Epithelial cell of esophagus (primary cell): ENCODE data around the gene KRTAP4-3.
A peak's percentile ranks its signal among the peaks of the same experiment; 100 is the strongest.
"Not testable (repeated sequence)": the region's sequence is repeated elsewhere in the genome, so short reads cannot be mapped to it uniquely, and the experiment has no call there.

ENCODE experiments used
- DNase-seq: peaks from one replicate; pipeline ENCODE4 v3.0.0; 2010; ENCODE audit warnings: low read depth
- H3K4me3 ChIP-seq: 2 replicates; pipeline ENCODE4 v1.5.1; 2011; ENCODE audit warnings: mild to moderate bottlenecking, low read length, control low read depth
- TF ChIP-seq, protein P1 (sequence below): IDR thresholded peaks from 2 replicates; pipeline ENCODE4 v1.5.1; 2011; ENCODE audit warnings: low read depth, mild to moderate bottlenecking, low read length, control low read depth, inconsistent platforms; ENCODE audit not compliant: insufficient read depth; ENCODE audit errors: missing control alignments

The KRTAP4-3 gene

DNA sequence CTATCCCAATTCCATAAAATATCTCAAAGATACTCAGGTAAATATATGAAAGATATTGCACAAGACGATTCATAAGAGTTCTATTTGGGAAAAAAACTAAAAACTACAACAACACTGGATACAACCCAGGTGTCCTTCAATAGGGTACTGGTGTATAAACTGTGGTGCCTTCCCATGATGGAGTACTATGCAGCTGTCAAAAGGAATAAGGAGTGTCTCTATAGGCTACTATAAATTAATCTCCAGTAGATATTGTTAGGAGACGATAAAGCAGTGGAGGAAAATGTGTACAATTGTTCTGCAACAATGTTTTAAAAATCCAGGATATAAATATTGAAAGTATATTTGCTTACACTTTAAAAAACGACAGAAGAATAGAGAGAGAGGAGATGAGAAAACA, 41.6 kb downstream of the KRTAP4-3 start:
- TF ChIP-seq, protein P1, sequence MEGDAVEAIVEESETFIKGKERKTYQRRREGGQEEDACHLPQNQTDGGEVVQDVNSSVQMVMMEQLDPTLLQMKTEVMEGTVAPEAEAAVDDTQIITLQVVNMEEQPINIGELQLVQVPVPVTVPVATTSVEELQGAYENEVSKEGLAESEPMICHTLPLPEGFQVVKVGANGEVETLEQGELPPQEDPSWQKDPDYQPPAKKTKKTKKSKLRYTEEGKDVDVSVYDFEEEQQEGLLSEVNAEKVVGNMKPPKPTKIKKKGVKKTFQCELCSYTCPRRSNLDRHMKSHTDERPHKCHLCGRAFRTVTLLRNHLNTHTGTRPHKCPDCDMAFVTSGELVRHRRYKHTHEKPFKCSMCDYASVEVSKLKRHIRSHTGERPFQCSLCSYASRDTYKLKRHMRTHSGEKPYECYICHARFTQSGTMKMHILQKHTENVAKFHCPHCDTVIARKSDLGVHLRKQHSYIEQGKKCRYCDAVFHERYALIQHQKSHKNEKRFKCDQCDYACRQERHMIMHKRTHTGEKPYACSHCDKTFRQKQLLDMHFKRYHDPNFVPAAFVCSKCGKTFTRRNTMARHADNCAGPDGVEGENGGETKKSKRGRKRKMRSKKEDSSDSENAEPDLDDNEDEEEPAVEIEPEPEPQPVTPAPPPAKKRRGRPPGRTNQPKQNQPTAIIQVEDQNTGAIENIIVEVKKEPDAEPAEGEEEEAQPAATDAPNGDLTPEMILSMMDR = no peak
- DNase-seq = no peak
- H3K4me3 ChIP-seq = no peak overlapping the region

DNA sequence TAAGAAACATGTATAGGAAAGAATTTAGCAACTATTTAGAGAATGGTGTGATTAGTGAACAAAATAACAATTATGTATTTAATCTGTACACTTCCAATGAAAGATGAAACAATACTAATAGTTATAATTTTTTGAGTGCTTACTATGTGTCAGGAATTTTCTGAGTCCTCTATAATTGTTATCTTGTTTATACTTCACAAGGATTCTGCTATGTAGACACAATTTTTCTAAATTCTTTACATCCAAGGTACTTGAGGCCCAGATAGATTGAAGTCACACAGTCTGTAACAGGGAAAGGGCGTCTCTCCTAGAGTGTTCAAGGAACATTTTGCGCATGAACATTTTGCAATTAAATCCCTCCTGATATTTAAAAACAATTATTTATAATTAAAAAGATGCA, 43.0 kb downstream of the KRTAP4-3 start:
- DNase-seq = no peak
- TF ChIP-seq, protein P1 = no peak
- no peak overlapping the region for H3K4me3 ChIP-seq

DNA sequence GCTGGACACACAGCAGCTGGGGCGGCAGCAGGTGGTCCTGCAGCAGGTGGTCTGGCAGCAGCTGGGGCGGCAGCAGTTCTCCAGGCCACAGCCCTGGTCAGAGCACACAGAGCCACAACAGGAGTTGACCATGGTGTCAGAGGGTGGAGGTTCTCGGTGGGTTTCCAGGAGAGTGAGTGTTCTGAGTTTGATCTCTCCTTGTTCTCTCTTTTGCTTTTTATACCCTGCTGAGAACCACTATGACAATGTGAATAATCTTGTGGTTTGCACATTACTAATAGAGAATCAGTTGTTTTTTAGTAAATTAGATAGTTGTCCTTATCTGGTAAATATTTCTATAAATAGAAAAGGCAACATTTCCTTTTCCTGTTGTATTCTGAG, 44.0 kb downstream of the KRTAP4-3 start, which contains the start of gene KRTAP4-12:
Gene KRTAP4-12, minus strand, starts transcription at position 192 of the 381 bp plus-strand sequence. Its CDS starts 60 bp downstream, at position 132.
- not testable (repeated sequence) for DNase-seq, H3K4me3 ChIP-seq

DNA sequence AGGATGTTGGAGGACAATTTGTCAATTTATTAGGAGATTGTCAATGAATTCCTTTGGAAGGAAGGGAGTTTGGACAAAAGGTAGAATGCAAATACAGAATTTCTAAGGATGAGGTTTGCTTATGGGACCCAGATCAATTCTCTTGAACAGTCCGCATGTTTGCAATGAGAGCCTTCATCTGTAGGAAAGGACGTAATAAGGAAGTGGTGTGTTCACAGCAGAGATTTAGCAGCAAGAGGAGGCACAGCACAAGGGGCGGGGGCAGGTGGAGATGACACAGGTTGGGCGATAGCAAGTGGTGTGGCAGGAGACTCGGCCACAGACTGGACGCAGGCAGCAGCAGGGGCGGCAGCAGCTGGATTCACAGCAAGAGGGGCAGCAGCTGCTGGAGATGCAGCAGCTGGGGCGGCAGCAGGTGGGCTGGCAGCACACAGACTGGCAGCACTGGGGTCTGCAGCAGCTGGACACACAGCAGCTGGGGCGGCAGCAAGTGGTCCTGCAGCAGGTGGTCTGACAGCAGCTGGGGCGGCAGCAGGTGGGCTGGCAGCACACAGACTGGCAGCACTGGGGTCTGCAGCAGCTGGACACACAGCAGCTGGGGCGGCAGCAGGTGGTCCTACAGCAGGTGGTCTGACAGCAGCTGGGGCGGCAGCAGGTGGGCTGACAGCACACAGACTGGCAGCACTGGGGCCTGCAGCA, 44.6 kb downstream of the KRTAP4-3 start:
- not testable (repeated sequence) for H3K4me3 ChIP-seq, DNase-seq

DNA sequence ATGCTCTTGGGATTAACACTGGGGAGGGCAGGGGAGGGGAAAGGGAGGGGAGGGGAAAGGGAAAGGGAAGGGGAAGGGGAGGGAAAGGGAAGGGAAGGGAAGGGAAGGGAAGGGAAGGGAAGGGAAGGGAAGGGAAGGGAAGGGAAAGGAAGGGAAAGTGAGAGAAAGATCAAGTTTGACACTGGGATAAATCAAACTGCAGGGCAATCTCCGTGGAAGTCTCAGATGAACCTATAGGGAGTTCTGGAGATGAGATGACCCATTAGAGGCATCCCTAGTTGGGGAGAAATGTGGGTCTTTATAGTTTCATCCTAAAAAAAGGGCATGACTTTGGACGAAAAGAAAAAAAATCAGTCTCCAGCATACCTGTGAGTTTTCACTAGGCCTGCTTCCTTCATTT, 46.3 kb downstream of the KRTAP4-3 start:
- H3K4me3 ChIP-seq = no peak overlapping the region
- TF ChIP-seq, protein P1 = no peak

DNA sequence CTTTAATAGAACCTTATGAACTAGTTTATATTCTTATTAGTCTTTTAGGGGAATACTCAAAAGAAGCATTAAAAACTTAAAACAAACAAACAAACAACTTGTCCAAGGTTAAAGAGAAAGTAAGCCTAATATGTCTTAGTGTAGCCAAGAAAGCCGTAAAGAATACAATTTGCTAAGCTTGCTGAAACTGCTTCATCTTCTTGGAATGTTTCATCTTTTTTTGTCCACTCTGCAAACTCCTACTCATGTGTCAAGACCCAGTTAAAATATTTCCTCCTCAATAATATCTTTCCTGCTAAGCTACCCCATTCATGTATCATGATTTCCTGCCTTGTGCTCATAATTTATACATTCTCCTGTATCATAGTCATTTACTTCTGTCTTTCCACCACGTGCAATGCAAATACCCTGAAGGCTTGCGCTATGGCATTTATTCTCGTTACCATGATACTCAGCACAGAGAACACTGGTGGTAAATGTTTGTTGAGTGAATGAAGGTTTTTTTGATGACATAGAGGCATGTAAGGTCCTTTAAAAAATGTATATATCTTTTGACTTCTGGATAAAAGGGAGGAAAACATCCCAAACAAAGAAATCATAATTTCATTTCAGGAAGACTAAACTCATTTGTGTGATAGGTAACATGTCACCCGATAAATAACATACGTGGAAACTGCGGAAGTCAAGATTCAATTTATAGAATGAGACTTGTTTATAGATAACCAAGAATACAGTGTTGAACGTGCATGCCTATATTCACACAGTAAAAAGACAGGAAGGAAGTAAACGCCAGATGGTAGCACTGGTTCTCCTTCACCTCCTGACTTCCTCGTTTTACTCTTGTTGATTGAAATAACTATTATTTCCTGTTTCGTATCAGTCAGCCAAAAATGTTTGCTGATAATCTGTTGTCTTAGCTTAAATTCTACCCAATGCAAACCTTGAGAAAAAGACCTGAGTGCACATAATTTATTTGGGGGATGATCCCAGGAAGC, 48.0 kb downstream of the KRTAP4-3 start:
- not testable (repeated sequence) for H3K4me3 ChIP-seq
- DNase-seq = peak; percentile 66

More for the DNA sequence above, 46.3 kb downstream of the KRTAP4-3 start:
- DNase-seq = no peak

DNA sequence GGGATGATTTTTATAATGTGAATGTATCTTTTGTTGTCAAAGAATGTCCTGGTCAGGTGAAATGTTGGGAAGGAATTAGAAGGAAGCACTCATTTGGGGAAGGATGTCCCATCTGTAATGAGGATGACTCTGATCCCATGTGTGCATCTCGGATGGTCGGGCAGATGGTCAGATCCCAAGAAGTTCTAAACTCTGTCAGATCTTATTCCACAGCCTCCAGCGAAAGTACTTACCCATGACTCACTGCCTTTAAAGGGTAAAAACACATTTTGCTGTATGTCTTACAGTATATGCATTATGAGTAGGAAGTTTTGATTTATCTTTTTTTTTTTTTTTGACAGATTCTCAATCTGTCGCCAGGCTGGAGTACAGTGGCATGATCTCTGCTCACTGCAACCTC, 49.3 kb downstream of the KRTAP4-3 start:
- peak; percentile 15 for DNase-seq
- TF ChIP-seq, protein P1 = no peak
- no peak overlapping the region for H3K4me3 ChIP-seq

DNA sequence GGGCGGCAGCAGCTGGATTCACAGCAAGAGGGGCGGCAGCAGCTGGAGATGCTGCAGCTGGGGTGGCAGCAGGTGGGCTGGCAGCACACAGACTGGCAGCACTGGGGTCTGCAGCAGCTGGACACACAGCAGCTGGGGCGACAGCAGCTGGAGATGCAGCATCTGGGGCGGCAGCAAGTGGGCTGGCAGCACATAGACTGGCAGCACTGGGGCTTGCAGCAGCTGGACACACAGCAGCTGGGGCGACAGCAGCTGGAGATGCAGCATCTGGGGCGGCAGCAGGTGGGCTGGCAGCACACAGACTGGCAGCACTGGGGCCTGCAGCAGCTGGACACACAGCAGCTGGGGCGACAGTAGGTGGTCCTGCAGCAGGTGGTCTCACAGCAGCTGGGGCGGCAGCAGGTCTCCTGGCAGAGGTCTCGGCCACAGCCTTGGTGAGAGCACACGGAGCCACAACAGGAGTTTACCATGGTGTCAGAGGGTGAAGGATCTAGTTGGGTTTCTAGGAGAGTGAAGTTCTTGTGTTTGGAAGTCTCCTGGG, 50.1 kb downstream of the KRTAP4-3 start, which contains the start of gene KRTAP4-11:
Gene KRTAP4-11, minus strand, starts transcription at position 528 of the 541 bp plus-strand sequence. Its CDS starts 58 bp downstream, at position 470.
- H3K4me3 ChIP-seq, DNase-seq: not testable (repeated sequence)
